Adipose tissue (tissue), 3 donors: Measurements from ENCODE around the gene RASA3. TPM values are rescaled to one million over a fixed set of nuclear protein-coding genes. Genes with fewer than 3 reads are reported as not detected.
"Not testable (repeated sequence)": the region's sequence is repeated elsewhere in the genome, so short reads cannot be mapped to it uniquely, and the experiment has no call there.

Experiments
- H3K27ac ChIP-seq: one replicate; pipeline ENCODE4 v1.5.1; 2013; ENCODE audit warnings: low read depth, low read length
- WGBS, 3 donors: extraction: QIAGEN DNeasy Blood & Tissue Kit; methylation state at CpG; one replicate each; pipeline ENCODE4 v1.1.7; 2013; 5-methylcytosine and 5-hydroxymethylcytosine counted together
- polyA plus RNA-seq, 3 donors: library from polyadenylated mRNA; stranded (reverse); fragments of 200-250 nt; gene quantifications; one replicate each; pipeline ENCODE4 v1.2.3, GENCODE V29; 2013
- donor health status: healthy with polysubstance abuse.
- donor health status: Bipolar disorder and iron deficiency.
- donor health status: healthy.

Gene RASA3
- polyA plus RNA-seq, 3 donors, result 14.8 to 62.0 (median 20.9) TPM

DNA sequence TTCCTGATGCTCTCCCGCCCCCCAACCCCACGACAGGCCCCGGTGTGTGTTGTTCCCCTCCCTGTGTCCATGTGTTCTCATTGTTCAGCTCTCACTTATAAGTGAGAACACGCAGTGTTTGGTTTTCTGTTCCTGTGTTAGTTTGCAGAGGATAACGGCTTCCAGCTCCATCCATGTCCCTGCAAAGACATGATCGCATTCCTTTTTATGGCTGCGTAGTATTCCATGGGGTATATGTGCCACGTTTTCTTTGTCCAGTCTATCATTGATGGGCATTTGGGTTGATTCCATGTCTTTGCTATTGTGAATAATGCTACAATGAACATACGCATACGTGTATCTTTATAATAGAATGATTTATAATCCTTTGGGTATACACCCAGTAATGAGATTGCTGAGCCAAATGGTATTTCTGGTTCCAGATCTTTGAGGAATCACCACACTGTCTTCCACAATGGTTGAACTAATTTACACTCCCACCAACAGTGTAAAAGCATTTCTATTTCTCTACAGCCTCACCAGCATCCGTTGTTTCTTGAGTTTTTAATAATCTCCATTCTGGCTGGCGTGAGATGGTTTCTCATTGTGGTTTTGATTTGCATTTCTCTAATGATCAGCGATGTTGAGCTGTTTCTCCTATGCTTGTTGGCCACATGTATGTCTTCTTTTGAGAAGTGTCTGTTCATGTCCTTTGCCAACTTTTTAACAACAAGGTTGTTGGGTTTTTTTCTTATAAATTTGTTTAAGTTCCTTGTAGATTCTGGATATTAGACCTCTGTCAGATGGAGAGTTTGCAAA, 26.6 kb upstream of the RASA3 start:
- H3K27ac ChIP-seq, result not testable (repeated sequence)
- WGBS, 3 donors, result 80 to 93% (median 91%) methylated on average over 13 of the region's 13 CpGs

GRCh38 chr13:114157869-114158495, 25.6 kb upstream of the RASA3 start:
- H3K27ac ChIP-seq, result no peak overlapping the region
- 79 to 83% (median 79%) methylated on average over 8 to 11 of the region's 11 CpGs for WGBS, 3 donors

- WGBS, 3 donors, result 32 to 63% (median 50%) methylated on average over 6 to 19 of the region's 19 CpGs
These were observed 23.8 kb upstream of the RASA3 start for GRCh38 chr13:114155926-114156883.

DNA sequence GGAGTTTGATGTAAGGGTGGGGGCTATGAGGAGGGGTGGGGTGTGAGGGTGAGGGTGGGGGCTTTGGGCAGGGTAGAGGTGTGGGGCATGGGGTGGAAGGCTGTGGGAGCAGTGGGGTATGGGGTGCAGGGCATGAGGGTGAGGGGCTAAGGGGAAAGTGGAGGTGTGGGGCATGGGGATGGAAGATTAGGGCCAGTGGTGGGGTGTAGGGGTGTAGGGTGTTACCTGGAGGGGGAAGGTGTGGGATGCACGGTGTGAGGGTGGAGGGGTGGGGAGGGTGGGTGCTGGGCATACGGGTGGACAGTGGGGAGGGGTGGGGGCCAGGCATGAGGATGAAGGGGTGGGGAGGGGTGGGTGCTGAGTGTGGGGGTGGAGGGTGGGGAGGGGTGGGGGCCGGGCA, 22.9 kb upstream of the RASA3 start:
- WGBS, 3 donors, result 67 to 80% (median 73%) methylated on average over 1 to 3 of the region's 3 CpGs
- H3K27ac ChIP-seq, result no peak overlapping the region

More at GRCh38 chr13:114155926-114156883, 23.8 kb upstream of the RASA3 start:
- no peak overlapping the region for H3K27ac ChIP-seq

DNA sequence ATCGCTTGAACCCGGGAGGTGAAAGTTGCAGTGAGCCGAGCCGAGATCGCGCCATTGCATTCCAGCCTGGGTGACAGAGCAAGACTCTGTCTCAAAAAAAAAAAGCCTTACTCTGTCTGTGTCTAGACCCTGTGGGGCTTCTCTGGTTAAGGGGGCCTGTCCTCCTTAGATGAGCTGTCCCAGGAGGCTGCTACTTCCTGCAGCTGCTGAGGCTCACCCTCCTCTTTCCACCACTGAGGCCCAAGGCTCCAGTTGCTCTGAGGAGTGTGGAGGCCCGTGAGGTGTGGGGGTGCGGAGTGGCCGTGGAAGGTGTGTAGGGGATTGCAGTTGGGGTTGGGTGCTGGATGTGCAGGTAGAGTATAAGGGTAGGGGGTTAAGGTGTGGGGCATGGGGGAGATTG, 22.1 kb upstream of the RASA3 start:
- H3K27ac ChIP-seq, result no peak overlapping the region
- WGBS, 3 donors, result 88 to 89% (median 88%) methylated on average over 9 of the region's 9 CpGs

DNA sequence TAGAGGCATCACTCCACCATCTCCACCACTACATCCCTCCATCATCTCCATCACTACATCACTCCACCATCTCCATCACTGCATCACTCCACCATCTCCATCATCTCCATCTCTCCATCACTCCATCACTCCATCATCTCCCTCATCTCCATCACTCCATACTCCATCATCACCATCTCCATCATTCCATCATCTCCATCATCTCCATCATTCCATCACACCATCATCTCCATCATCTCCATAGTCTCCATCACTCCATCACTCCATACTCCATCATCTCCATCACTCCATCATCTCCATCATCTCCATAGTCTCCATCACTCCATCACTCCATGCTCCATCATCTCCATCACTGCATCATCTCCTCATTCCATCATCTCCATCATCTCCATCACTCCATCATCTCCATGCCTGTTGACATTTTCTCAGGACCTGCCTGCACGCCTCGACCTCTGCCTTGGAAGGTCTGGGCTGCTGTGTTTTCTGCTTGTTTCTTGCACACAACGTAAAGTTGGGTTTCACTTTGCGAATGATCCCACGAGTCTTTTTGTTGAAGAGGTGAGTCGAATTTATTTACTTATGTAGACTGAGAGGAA, 21.2 kb upstream of the RASA3 start:
- WGBS, 3 donors, result 91 to 96% (median 95%) methylated on average over 6 of the region's 6 CpGs
- no peak overlapping the region for H3K27ac ChIP-seq

- WGBS, 3 donors, result 52 to 73% (median 55%) methylated on average over 20 of the region's 20 CpGs
- no peak overlapping the region for H3K27ac ChIP-seq
These were observed 20.5 kb upstream of the RASA3 start for GRCh38 chr13:114152831-114153371.

GRCh38 chr13:114152285-114152645, 19.8 kb upstream of the RASA3 start:
- H3K27ac ChIP-seq, result no peak overlapping the region
- 91 to 96% (median 95%) methylated on average over 7 of the region's 7 CpGs for WGBS, 3 donors

- 73 to 86% (median 75%) methylated on average over 28 of the region's 28 CpGs for WGBS, 3 donors
- no peak overlapping the region for H3K27ac ChIP-seq
These were observed 19.3 kb upstream of the RASA3 start for GRCh38 chr13:114151565-114152284.

DNA sequence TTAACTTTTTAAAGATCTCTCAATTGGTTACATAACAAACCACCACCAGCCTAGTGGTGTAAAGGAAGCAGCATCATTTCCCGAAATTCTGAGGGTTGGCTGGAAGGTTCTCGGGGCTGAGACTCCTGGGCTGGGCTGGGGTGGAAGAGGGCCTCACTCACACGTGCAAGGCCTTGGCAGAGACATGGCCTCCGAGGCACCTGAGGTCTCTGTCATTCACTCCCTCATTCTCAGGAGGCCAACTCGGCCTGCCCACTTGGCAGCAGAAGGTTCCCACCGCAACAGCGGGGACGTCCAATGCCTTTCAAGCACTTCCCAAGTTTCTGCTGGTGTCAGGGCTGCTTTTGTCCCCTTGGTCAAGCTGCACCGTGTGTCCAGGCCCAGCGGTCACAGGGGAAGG, 18.6 kb upstream of the RASA3 start:
- 56 to 77% (median 59%) methylated on average over 10 of the region's 10 CpGs for WGBS, 3 donors
- H3K27ac ChIP-seq, result no peak overlapping the region

DNA sequence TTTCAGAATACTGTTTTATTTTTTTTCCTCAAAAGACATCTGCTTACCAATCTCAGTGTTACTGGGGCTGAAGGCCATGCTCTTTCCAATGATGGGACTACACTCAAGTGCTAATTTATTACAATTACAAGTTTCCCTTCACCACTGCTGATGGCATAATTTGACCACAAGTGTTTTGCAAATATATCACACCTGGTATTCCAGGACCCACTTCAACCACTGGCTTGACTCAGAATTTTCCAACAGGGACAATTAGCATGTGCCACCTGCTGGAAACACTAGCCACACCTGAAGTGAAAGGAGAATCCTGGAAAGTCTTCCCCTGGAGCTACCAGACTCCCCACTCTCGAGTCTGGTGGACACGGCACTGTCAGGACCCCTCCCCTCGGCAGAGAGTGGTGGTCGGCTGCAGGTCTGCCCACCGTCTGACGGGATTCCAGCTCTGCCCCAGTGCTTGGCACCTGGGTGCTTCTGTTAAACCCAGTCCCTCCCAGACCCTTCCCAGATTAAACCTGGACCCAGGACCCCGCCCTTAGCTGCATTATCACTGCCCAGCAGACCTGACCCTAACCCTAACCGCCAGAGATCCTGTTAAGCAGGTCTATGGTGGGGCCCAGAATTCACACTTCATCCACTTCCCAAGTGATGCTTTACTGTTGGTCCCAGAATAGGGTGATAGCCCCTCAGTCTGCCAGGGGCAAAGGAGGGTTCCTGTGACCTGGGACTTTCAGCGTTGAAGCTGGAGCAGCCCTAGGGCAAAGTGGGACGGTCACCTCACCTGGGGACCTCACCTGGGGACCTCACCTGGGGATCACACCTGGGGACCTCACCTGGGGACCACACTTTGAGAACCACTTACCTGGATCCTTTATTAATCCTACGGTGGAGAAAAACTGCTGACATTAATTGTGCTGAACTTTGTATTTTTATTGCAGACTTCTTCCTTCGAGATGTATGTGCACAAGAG, 17.6 kb upstream of the RASA3 start:
- H3K27ac ChIP-seq, result no peak overlapping the region
- WGBS, 3 donors, result 89 to 92% (median 91%) methylated on average over 12 of the region's 12 CpGs

DNA sequence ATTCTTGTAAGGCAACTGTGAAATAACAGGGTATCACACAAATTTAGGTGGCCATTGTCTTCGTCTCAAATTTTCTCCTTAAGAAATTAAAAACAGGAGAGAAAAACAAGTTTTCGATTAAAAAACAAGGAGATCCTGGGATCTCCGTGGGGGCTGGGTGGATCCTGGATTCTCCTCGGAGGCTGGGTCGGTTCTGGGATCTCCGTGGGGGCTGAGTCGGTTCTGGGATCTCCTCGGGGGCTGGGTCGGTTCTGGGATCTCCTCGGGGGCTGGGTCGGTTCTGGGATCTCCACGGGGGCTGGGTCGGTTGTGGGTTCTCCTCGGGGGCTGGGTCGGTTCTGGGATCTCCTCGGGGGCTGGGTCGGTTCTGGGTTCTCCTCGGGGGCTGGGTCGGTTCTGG, 16.5 kb upstream of the RASA3 start:
- WGBS, 3 donors, result 92 to 94% (median 94%) methylated on average over 19 of the region's 19 CpGs
- H3K27ac ChIP-seq, result not testable (repeated sequence)

DNA sequence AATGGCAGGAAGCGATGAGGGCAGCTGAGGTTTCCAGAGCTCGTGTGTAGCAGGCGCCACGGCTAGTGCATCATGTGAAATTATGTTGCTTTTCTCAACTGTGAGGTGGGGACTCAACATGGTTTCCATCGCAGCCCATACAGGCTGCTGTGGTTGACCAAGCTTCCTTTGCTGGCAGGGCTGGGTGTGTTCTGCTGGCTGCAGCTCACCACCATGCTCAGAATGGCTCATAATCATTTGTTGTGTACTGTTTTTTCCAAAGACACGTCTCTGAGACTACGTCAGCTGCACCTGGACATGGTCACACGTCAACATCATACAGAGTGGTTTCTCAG, 16.1 kb upstream of the RASA3 start:
- WGBS, 3 donors, result 37 to 45% (median 40%) methylated on average over 8 of the region's 8 CpGs
- no peak overlapping the region for H3K27ac ChIP-seq

- H3K27ac ChIP-seq, result no peak overlapping the region
- 81 to 89% (median 82%) methylated on average over 18 to 22 of the region's 22 CpGs for WGBS, 3 donors
These were observed 15.5 kb upstream of the RASA3 start for GRCh38 chr13:114147803-114148520.

DNA sequence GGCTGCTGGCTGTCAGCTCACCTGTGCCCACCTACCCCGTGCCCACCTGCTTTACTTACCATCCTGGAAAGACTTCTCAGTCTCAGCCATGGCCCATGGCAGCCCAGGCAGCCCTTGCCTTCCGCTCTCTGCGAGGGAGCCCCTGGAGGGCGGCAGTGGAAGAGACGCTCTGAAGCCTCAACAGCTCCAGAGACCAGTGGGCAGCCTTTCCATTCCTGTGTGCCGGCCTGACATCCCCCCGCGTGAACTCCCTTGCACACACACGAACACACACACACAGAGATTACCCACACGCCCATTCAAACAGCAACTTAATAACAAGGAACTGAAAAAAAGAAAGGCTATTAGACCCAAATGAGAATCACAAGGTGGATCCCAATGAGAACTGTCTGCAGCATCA, 14.2 kb upstream of the RASA3 start:
- 74 to 78% (median 78%) methylated on average over 10 of the region's 10 CpGs for WGBS, 3 donors
- no peak overlapping the region for H3K27ac ChIP-seq

DNA sequence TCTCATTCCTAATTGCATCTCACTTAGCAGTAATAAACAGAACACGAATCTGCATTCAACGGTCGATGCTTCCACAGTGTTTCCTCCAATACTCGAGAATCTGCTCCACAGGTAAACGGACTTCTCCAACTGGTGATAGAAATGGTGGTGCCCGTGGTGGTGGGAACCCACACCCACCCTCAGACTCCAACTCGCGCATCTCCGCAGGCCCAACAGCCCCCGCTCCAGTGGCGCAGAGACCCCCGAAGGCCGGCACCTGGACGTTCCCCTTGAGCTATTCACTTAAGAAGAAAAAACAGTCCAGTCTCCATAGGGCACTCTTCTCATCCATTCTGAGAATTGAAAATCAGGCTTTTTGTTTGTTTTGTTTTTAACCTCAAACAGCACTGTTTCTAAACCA, 13.8 kb upstream of the RASA3 start:
- 93 to 96% (median 95%) methylated on average over 14 of the region's 14 CpGs for WGBS, 3 donors
- H3K27ac ChIP-seq, result no peak overlapping the region
